SK-N-SH (cell line): ENCODE results near the gene HHAT.

ENCODE experiments used
- ELF1 ChIP-seq: IDR thresholded peaks from 2 replicates; pipeline ENCODE4 v1.4.0; 2012
- FOSL2 ChIP-seq: IDR thresholded peaks from 2 replicates; pipeline ENCODE4 v1.4.0; 2012; ENCODE audit warnings: low read depth, mild to moderate bottlenecking, moderate library complexity, borderline replicate concordance
- MXI1 ChIP-seq: IDR thresholded peaks from 2 replicates; pipeline ENCODE4 v1.6.1; 2012; ENCODE audit warnings: mild to moderate bottlenecking, low read depth, low read length, improper control_type of control experiment
- POLR2AphosphoS5 ChIP-seq: IDR thresholded peaks from 2 replicates; pipeline ENCODE4 v1.6.1; 2012; ENCODE audit warnings: low read depth, low read length
- RAD21 ChIP-seq: IDR thresholded peaks from 2 replicates; pipeline ENCODE4 v1.6.1; 2012; ENCODE audit warnings: mild to moderate bottlenecking, low read length
- RFX5 ChIP-seq: IDR thresholded peaks from 2 replicates; pipeline ENCODE4 v1.6.1; 2012; ENCODE audit warnings: mild to moderate bottlenecking, improper control_type of control experiment, low read length
- SMC3 ChIP-seq: IDR thresholded peaks from 2 replicates; pipeline ENCODE4 v1.6.1; 2012; ENCODE audit warnings: low read depth, low read length, improper control_type of control experiment
- TAF1 ChIP-seq: IDR thresholded peaks from 2 replicates; pipeline ENCODE4 v1.6.1; 2012; ENCODE audit warnings: low read depth, mild to moderate bottlenecking, low read length, moderate library complexity, borderline replicate concordance
- TF ChIP-seq, protein P1 (sequence below): fragments of 200-600 bp; sonication (generic); IDR thresholded peaks from 2 replicates; pipeline ENCODE4 v1.6.1; 2017; ENCODE audit warnings: antibody characterized with exemption, mild to moderate bottlenecking, moderate library complexity
- TF ChIP-seq, protein P2 (sequence below): IDR thresholded peaks from 2 replicates; pipeline ENCODE4; 2012

GRCh38 chr1:210298936-210299335 is 29.8 kb upstream of the HHAT start:
- TF ChIP-seq, protein P1, sequence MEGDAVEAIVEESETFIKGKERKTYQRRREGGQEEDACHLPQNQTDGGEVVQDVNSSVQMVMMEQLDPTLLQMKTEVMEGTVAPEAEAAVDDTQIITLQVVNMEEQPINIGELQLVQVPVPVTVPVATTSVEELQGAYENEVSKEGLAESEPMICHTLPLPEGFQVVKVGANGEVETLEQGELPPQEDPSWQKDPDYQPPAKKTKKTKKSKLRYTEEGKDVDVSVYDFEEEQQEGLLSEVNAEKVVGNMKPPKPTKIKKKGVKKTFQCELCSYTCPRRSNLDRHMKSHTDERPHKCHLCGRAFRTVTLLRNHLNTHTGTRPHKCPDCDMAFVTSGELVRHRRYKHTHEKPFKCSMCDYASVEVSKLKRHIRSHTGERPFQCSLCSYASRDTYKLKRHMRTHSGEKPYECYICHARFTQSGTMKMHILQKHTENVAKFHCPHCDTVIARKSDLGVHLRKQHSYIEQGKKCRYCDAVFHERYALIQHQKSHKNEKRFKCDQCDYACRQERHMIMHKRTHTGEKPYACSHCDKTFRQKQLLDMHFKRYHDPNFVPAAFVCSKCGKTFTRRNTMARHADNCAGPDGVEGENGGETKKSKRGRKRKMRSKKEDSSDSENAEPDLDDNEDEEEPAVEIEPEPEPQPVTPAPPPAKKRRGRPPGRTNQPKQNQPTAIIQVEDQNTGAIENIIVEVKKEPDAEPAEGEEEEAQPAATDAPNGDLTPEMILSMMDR: no peak
- TF ChIP-seq POLR2AphosphoS5: no peak
- no peak for TF ChIP-seq RFX5
- TF ChIP-seq SMC3: no peak
- no peak for TF ChIP-seq TAF1
- no peak for TF ChIP-seq FOSL2
- TF ChIP-seq, protein P2, sequence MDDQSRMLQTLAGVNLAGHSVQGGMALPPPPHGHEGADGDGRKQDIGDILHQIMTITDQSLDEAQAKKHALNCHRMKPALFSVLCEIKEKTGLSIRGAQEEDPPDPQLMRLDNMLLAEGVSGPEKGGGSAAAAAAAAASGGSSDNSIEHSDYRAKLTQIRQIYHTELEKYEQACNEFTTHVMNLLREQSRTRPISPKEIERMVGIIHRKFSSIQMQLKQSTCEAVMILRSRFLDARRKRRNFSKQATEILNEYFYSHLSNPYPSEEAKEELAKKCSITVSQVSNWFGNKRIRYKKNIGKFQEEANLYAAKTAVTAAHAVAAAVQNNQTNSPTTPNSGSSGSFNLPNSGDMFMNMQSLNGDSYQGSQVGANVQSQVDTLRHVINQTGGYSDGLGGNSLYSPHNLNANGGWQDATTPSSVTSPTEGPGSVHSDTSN: no peak
- no peak for TF ChIP-seq ELF1
- TF ChIP-seq MXI1: no peak
- TF ChIP-seq RAD21: no peak
